ENCODE data around the gene PDHX.
"Not testable (repeated sequence)": the region's sequence is repeated elsewhere in the genome, so short reads cannot be mapped to it uniquely, and the experiment has no call there.

The PDHX gene

GRCh38 chr11:35021589-35021988 lies 105.2 kb downstream of the PDHX start:
- no peaks in the 10 kb centered on the region for H3K27me3 ChIP-seq (ENCODE audit: control insufficient read depth, insufficient read depth, low read length)
- no peaks in the 10 kb centered on the region for H3K4me1 ChIP-seq (ENCODE audit: control insufficient read depth, insufficient read depth, low read length)
- H3K9ac ChIP-seq (ENCODE audit: low read length) = no peak overlapping the region
- H3K36me3 ChIP-seq (ENCODE audit: control insufficient read depth, insufficient read depth, low read length) = no peaks in the 10 kb centered on the region
- no peak overlapping the region for H3K27ac ChIP-seq (ENCODE audit: low read depth, low read length)
- H3K4me3 ChIP-seq (ENCODE audit: low read length) = no peak overlapping the region

GRCh38 chr11:35023940-35024339 lies 107.5 kb downstream of the PDHX start:
- not testable (repeated sequence) for H3K4me3 ChIP-seq (ENCODE audit: low read length); H3K27ac ChIP-seq (ENCODE audit: low read depth, low read length); H3K9ac ChIP-seq (ENCODE audit: low read length); H3K4me1 ChIP-seq (ENCODE audit: control insufficient read depth, insufficient read depth, low read length); H3K36me3 ChIP-seq (ENCODE audit: control insufficient read depth, insufficient read depth, low read length); H3K27me3 ChIP-seq (ENCODE audit: control insufficient read depth, insufficient read depth, low read length)

GRCh38 chr11:35028007-35028406 lies 111.6 kb downstream of the PDHX start:
- H3K27me3 ChIP-seq (ENCODE audit: control insufficient read depth, insufficient read depth, low read length); H3K27ac ChIP-seq (ENCODE audit: low read depth, low read length); H3K4me1 ChIP-seq (ENCODE audit: control insufficient read depth, insufficient read depth, low read length); H3K9ac ChIP-seq (ENCODE audit: low read length); H3K36me3 ChIP-seq (ENCODE audit: control insufficient read depth, insufficient read depth, low read length); H3K4me3 ChIP-seq (ENCODE audit: low read length): not testable (repeated sequence)

DNA sequence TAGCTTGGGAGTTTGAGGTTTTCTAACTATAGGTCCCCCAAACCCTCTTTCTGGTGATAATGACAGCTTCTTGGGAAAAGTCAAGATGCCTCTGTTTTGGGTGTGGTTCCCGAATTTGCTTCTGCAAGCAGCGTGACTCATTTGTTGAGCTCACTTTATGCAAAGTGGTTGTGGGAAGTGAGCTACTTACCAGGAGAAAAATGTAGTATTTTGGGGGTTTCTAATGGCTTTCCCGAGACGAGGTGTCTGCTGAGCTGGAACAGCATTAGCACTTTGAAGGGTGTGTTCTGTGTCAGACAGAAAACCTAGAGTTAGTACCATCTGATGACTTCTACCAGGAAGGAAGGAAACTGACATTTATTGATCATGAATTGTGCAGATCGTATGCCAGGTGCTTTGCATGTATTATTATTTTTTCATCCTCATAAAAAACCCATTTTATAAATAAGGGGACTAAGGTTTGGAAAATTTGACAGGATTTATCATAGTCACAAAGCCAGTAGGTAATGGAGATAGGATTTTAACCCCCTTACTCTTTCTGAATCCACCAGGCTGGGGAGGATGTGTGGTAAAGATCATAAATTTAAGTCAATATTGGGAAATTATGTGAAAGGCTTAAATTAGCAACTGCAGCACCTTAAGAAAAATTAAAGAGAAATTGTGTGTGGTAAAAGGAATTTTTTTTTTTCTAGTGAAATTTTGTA lies 113.7 kb downstream of the PDHX start:
- H3K9ac ChIP-seq (ENCODE audit: low read length) = no peak overlapping the region
- H3K27me3 ChIP-seq (ENCODE audit: control insufficient read depth, insufficient read depth, low read length) = no peaks in the 10 kb centered on the region
- no peaks in the 10 kb centered on the region for H3K4me1 ChIP-seq (ENCODE audit: control insufficient read depth, insufficient read depth, low read length)
- no peak overlapping the region for H3K4me3 ChIP-seq (ENCODE audit: low read length)
- no peak overlapping the region for H3K27ac ChIP-seq (ENCODE audit: low read depth, low read length)
- no peaks in the 10 kb centered on the region for H3K36me3 ChIP-seq (ENCODE audit: control insufficient read depth, insufficient read depth, low read length)

DNA sequence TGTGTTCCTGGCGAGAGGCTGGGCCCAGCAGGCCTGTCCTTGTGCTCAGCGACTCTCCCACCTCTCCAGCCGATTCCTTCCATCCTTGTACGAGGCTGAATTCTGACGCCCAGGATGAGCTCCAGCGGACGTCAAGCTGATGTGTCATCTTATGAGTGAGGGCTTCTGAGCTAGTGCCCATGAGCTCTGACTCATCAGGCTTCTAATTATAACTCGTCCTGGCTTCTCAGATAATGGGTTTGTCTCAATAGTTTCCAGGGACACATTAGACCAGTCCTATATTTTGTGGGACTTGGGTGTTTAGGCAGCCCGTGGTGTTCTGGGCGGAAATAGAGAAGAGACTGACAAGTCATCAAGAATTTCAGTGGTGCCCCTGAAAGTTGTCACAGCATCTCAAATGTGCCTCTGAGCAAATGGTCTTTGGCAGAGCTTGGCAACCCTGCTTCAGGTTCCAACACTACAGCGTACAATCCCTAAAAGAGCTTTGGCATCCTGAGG lies 114.3 kb downstream of the PDHX start:
- Histone ChIP-seq H3K36me3 (ENCODE audit: control insufficient read depth, insufficient read depth, low read length) (no peaks in the 10 kb centered on the region), H3K27ac (ENCODE audit: low read depth, low read length) (no peak overlapping the region), H3K4me3 (ENCODE audit: low read length) (no peak overlapping the region)

DNA sequence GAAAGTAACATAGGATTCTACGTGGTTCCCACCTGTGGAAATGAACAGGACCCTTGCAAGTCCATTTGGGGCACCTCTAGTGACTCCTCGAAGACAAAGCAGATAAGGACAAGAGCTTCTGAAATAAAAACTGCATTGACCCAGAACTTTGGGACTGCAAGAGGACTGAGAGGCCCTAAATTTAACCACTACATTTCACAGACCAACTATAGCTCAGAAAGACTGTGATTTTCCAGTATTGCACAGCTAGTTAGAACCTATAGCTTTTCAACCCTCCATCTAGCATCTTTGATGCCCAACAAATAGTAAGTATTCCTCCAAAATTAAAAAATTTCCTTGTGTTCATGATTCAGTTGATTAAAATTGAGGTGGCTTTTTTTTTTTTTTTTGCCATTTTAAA lies 114.9 kb downstream of the PDHX start:
- Histone ChIP-seq H3K27ac (ENCODE audit: low read depth, low read length) (no peak overlapping the region), H3K36me3 (ENCODE audit: control insufficient read depth, insufficient read depth, low read length) (no peaks in the 10 kb centered on the region), H3K9ac (ENCODE audit: low read length) (no peak overlapping the region), H3K4me3 (ENCODE audit: low read length) (no peak overlapping the region), H3K4me1 (ENCODE audit: control insufficient read depth, insufficient read depth, low read length) (no peaks in the 10 kb centered on the region), H3K27me3 (ENCODE audit: control insufficient read depth, insufficient read depth, low read length) (no peaks in the 10 kb centered on the region)

More for the DNA sequence above, 114.3 kb downstream of the PDHX start:
- H3K4me1 ChIP-seq (ENCODE audit: control insufficient read depth, insufficient read depth, low read length) = no peaks in the 10 kb centered on the region
- no peak overlapping the region for H3K9ac ChIP-seq (ENCODE audit: low read length)
- no peaks in the 10 kb centered on the region for H3K27me3 ChIP-seq (ENCODE audit: control insufficient read depth, insufficient read depth, low read length)

GRCh38 chr11:35031867-35032266 lies 115.4 kb downstream of the PDHX start:
- Histone ChIP-seq H3K4me1 (ENCODE audit: control insufficient read depth, insufficient read depth, low read length) (peaks cover 4% of the 10 kb centered on the region), H3K27me3 (ENCODE audit: control insufficient read depth, insufficient read depth, low read length) (no peaks in the 10 kb centered on the region), H3K9ac (ENCODE audit: low read length) (no peak overlapping the region), H3K36me3 (ENCODE audit: control insufficient read depth, insufficient read depth, low read length) (no peaks in the 10 kb centered on the region), H3K27ac (ENCODE audit: low read depth, low read length) (no peak overlapping the region), H3K4me3 (ENCODE audit: low read length) (no peak overlapping the region)

- no peaks in the 10 kb centered on the region for H3K27me3 ChIP-seq (ENCODE audit: control insufficient read depth, insufficient read depth, low read length)
- no peak overlapping the region for H3K4me3 ChIP-seq (ENCODE audit: low read length)
- H3K27ac ChIP-seq (ENCODE audit: low read depth, low read length) = no peak overlapping the region
- no peak overlapping the region for H3K9ac ChIP-seq (ENCODE audit: low read length)
- peaks cover 4% of the 10 kb centered on the region for H3K4me1 ChIP-seq (ENCODE audit: control insufficient read depth, insufficient read depth, low read length)
- no peaks in the 10 kb centered on the region for H3K36me3 ChIP-seq (ENCODE audit: control insufficient read depth, insufficient read depth, low read length)
These were observed 116.6 kb downstream of the PDHX start for GRCh38 chr11:35033011-35033410.

GRCh38 chr11:35034401-35034800 lies 118.0 kb downstream of the PDHX start:
- Histone ChIP-seq H3K27ac (ENCODE audit: low read depth, low read length) (no peak overlapping the region), H3K9ac (ENCODE audit: low read length) (no peak overlapping the region), H3K27me3 (ENCODE audit: control insufficient read depth, insufficient read depth, low read length) (no peaks in the 10 kb centered on the region), H3K4me1 (ENCODE audit: control insufficient read depth, insufficient read depth, low read length) (peaks cover 4% of the 10 kb centered on the region), H3K4me3 (ENCODE audit: low read length) (no peak overlapping the region), H3K36me3 (ENCODE audit: control insufficient read depth, insufficient read depth, low read length) (no peaks in the 10 kb centered on the region)

DNA sequence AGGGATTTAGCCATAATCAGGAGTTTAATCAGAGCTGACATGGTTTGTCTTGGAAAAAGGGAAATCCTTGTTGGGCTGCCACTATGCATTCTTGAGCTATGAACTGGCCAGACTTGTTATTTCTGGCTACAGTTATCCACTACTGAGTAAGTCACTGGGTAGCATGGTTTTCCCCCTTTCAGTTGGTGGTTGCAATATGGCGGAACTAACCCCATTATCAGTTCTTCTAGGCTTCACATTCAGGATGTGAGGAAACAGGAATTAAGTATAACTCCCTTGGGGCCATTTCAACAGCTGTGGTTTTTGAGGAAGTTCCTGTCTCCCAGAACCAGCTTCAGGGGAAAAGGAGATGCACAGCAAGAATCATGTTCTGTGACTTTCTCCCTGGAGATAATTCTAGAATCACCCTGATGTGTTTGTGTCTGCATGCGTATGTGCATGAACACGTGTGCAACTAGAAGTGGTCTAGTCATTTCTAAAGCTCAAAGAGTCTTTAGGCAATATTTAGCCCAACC lies 119.5 kb downstream of the PDHX start:
- Histone ChIP-seq H3K4me3 (ENCODE audit: low read length) (no peak overlapping the region), H3K36me3 (ENCODE audit: control insufficient read depth, insufficient read depth, low read length) (no peaks in the 10 kb centered on the region), H3K27me3 (ENCODE audit: control insufficient read depth, insufficient read depth, low read length) (no peaks in the 10 kb centered on the region), H3K27ac (ENCODE audit: low read depth, low read length) (no peak overlapping the region), H3K9ac (ENCODE audit: low read length) (no peak overlapping the region), H3K4me1 (ENCODE audit: control insufficient read depth, insufficient read depth, low read length) (peaks cover 4% of the 10 kb centered on the region)

- Histone ChIP-seq H3K27me3 (ENCODE audit: control insufficient read depth, insufficient read depth, low read length) (no peaks in the 10 kb centered on the region), H3K27ac (ENCODE audit: low read depth, low read length) (no peak overlapping the region), H3K36me3 (ENCODE audit: control insufficient read depth, insufficient read depth, low read length) (no peaks in the 10 kb centered on the region), H3K4me3 (ENCODE audit: low read length) (no peak overlapping the region), H3K4me1 (ENCODE audit: control insufficient read depth, insufficient read depth, low read length) (peaks cover 4% of the 10 kb centered on the region), H3K9ac (ENCODE audit: low read length) (no peak overlapping the region)
These were observed 120.2 kb downstream of the PDHX start for GRCh38 chr11:35036639-35037038.

DNA sequence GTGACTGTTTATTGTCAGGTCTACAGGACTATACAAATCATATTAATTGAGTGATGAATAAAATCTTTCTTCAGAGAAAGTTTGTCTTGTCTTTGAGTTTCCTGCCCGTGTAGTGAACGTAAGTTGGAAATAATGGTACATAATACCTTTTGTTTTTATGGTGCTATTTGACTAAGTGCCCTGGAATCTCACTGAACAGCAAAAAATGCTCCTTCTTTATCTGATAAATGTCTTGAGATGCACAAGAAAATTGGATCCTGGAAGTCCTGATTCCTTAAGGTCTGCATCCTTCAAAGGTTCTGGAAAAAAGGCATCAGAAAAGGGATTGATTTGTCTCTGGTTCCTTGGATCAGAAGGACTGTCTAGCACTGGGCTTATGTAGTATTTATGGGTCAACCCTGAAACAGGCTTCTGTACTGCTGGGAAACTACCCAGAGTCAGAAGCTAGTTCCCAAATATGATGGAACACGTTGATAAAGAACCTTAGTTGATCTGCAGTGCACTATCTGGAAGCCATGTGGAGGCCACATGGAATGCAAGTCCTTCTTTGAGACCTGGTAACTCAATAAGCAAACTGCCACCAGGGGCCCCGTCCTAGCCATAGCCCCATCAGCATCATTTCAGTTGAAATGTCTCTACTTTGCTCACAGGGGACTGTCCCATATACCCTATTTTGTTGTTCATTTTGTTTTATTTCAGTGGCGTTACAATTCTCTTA lies 122.0 kb downstream of the PDHX start:
- peaks cover 12% of the 10 kb centered on the region for H3K4me1 ChIP-seq (ENCODE audit: control insufficient read depth, insufficient read depth, low read length)

More for the DNA sequence above, 122.0 kb downstream of the PDHX start:
- no peaks in the 10 kb centered on the region for H3K36me3 ChIP-seq (ENCODE audit: control insufficient read depth, insufficient read depth, low read length)
- no peaks in the 10 kb centered on the region for H3K27me3 ChIP-seq (ENCODE audit: control insufficient read depth, insufficient read depth, low read length)
- no peak overlapping the region for H3K9ac ChIP-seq (ENCODE audit: low read length)
- H3K4me3 ChIP-seq (ENCODE audit: low read length) = no peak overlapping the region
- H3K27ac ChIP-seq (ENCODE audit: low read depth, low read length) = no peak overlapping the region
